HT1080 (cell line): Measurements from ENCODE around the gene C1orf210. TPM values are rescaled to one million over a fixed set of nuclear protein-coding genes. Genes with fewer than 3 reads are reported as not detected.

ENCODE experiments used
- total RNA-seq: library from RNA; depleted of rRNA; stranded (reverse); fragments of >200 nt; shearing (Covaris generic); gene quantifications from 2 replicates; pipeline ENCODE4 v1.2.3, GENCODE V29; 2014; rRNA removed

The C1orf210 gene
- total RNA-seq, 1 experiment from 2014 or later: not detected

Other genes with a start within 250 kb of the C1orf210 start
- gene EBNA1BP2, start 113.3 kb downstream of the C1orf210 start, total RNA-seq: 400 and 422 TPM in 2 replicates
- 0.33 and 0.50 TPM in 2 replicates for gene CFAP57, start 113.3 kb downstream of the C1orf210 start, total RNA-seq
- gene TMEM125, start 15.6 kb downstream of the C1orf210 start, total RNA-seq: not detected in 2 replicates
- gene TIE1, start 15.4 kb upstream of the C1orf210 start, total RNA-seq: 135 and 139 TPM in 2 replicates
- gene MPL, start 52.2 kb upstream of the C1orf210 start, total RNA-seq: not detected in 2 replicates
- gene CDC20, start 73.4 kb upstream of the C1orf210 start, total RNA-seq: 564 and 669 TPM in 2 replicates
- 163 and 212 TPM in 2 replicates for gene ELOVL1, start 82.4 kb upstream of the C1orf210 start, total RNA-seq
- gene MED8, start 104.2 kb upstream of the C1orf210 start, total RNA-seq: 61.9 and 73.9 TPM in 2 replicates
- 11.7 and 14.7 TPM in 2 replicates for gene SZT2, start 104.3 kb upstream of the C1orf210 start, total RNA-seq
- gene HYI, start 168.3 kb upstream of the C1orf210 start, total RNA-seq: 42.1 and 50.9 TPM in 2 replicates
- gene PTPRF, start 245.3 kb upstream of the C1orf210 start, total RNA-seq: 39.0 and 41.7 TPM in 2 replicates